GM19467 (cell line): ENCODE results near the gene HECW1.
A peak's percentile ranks its signal among the peaks of the same experiment; 100 is the strongest.
"Not testable (repeated sequence)": the region's sequence is repeated elsewhere in the genome, so short reads cannot be mapped to it uniquely, and the experiment has no call there.

Experiments
- ATAC-seq: cut with Tn5 transposase; IDR thresholded peaks from one replicate; pipeline ENCODE4 v1.9.1; 2021; ENCODE audit warnings: mild to moderate bottlenecking, moderate library complexity; ENCODE audit not compliant: unreplicated experiment

The HECW1 gene

DNA sequence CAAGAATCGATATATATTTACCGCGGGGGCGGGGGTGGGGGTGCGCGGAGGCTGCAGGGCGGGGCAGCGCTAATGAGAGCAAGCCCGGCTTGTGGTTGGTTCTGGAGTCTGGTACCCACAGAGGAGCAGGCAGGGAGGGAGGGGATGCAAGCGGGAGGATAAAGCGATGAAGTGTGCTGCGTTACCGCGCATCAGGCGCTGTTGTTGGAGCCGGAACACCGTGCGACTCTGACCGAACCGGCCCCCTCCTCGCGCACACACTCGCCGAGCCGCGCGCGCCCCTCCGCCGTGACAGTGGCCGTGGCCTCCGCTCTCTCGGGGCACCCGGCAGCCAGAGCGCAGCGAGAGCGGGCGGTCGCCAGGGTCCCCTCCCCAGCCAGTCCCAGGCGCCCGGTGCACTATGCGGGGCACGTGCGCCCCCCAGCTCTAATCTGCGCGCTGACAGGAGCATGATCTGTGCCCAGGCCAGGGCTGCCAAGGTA, at the start of gene HECW1:
HECW1 (plus strand) TSS at position 189 of the 482 bp plus-strand sequence. CDS start 131,259 bp downstream, outside the sequence.
- ATAC-seq: no peak

DNA sequence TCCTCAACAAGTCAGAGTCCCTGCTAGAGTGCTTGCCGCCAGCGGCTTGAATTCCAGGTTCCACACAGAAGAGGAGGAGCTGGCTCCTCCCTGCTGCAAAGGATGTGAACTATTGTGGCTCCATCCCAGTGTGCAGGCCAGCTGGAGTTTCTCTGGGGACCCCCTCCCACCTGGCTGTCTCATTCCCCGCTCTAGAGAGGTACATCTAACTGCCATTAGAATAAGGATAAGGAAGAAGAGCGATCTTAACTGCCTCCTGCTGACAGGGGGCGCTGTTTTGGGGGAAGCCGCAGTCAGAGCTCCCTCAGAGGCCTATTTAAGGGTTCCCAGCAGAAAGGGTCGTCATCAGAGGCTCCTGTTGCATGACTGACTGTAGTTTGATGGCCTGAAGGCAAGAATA, 40.8 kb upstream of the HECW1 start:
- ATAC-seq: no peak

DNA sequence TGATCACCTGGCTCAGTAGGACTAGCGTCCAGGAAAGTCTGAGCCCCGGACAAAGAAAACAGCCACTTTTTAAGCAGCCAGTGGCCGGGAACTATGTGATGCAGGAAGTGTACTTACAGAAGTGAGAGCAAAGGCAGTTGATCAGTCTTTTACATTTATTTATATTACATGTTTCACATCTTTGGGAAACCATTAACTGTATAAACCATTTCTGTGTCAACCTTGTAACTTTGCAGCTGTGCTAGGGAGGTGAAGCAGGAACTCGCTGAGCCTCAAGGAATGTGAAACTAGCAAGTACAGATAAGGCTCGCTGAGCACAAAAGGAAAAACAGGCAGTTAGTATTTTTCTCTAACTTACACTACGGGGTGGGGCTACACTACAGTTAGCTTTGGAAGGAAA, 39.9 kb upstream of the HECW1 start:
- ATAC-seq: peak; percentile 56

DNA sequence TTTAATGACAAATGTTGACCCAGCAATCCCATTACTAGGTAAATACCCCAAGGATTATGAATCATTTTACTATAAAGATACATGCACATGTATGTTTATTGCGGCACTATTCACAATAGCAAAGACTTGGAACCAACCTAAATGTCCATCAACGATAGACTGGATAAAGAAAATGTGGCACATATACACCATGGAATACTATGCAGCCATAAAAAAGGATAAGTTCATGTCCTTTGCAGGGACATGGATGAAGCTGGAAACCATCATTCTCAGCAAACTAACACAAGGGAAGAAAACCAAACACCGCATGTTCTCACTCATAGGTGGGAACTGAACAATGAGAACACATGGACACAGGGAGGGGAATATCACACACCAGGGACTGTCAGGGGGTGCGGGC, 38.6 kb upstream of the HECW1 start:
- ATAC-seq: not testable (repeated sequence)

DNA sequence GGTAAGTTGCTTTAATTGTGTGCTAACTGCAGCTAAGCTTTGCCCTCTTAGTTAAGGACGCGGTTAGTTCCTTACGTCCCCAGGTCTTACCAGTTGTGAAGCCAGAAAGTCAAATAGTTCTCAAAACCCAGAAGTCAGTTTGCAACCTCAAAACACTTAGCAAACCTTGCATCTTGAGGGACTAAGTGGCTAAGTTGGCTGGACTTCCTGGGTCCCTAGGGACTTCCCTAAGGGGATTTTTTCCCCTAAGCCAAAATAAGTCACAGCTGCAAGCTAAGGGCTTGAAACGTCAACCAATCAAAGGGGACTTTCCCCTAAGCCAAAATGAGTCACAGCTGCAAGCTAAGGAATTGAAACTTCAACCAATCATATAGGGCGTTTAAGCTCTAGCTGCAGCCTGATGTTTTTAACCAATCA, 36.2 kb upstream of the HECW1 start:
- ATAC-seq: no peak

DNA sequence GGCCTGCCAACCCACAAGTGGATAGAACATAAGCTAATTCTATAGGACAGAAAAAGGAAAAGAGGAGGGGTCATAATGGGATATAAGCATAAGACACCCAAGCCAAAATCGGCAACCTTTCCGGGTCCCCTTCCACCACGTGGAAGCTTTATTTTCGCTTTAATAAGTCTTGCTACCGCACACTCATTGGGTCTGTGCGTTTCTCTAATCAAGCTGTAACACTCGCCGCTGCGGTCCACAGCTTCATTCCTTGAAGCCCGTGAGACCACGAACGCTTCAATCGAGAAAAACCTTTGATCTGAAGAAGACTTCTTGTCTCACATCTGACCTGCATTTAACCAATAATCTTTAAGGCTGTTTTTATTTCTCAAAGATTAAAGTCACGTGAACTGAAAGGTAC, 35.8 kb upstream of the HECW1 start:
- ATAC-seq: no peak

DNA sequence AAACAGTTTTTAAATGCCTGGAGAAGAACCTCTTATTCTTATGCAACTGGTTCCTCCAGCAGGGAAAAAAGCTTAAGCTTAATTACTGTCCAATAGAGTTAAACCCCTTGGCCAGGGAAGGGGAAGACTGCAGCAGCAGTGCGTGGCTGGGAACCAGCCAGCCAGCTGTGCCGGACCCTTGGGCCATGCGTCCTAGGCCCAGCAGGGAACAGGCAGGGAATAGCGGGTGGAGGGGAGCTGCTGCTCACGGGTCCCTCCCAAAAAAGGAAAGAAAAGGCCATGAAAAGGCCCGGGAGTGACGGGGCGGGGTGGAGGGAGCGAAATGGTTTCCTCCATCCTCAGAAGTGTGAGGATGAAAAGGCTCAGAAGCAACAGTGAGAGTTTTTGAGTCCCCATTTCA, 35.2 kb upstream of the HECW1 start:
- no peak for ATAC-seq

DNA sequence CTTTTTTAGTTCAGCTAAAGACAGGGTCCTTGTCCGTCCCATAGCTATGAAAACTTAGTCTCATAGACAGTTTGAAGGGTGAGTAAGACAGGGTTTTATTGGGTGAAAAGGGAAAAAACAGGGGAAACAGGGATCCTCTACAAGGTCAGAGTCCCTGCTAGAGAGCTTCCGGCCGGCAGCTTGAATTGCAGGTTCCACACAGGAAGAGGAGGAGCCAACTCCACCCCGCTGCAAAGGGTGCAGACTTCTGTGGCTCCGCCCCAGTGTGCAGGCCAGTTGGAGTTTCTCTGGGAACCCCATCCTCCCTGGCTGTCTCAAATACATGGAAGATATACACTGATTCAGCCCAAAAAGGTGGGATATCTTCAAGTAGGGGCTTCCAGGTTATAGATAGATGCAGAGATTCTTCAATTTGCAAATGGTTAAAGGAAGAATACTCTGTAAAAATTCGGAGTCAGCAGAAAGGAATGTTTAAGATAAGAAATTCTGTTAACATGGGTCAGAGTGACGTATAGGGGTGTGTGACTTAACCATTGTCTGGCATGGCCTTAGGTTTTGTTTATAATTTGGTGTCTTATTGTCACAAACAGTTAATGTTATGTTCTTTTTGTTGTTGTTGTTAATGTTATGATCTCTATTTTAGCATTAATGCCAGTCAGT, 34.6 kb upstream of the HECW1 start:
- ATAC-seq: no peak

DNA sequence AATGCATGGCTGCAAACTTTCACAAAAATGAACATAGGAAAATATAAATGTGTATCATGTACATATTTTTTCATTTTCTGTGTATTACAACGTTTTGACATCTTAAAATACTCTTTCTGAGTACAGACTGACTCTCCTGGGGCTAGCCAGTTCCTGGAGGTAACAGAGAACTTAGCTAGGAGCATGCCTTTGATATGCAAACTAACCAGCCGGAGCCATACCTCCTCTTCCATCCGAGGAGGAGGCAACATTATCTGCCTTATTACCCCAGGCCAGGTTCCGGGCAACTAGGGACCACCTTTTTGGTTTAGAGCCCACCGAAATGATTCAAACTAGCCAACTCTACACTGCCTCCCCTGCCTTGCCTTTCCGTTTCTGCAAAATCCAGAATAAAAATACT, 33.7 kb upstream of the HECW1 start:
- ATAC-seq: no peak

DNA sequence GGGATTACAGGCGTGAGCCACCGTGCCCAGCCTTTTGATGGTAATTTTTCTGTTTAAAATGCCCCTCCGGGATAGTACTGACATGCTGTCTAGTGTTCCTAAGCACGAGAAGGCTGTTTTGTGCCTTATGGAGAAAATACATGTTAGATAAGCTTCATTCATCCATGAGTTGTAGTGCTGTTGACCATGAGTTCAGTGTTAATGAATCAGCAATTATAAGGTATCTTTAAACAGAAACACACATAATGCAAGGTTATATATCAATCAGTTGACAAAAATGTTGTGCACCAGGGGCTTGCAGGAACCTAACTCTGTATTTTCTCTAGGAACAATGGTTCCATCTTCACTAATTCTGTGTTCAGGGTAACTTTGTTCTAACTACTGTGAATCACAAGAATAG, 30.8 kb upstream of the HECW1 start:
- ATAC-seq: no peak

DNA sequence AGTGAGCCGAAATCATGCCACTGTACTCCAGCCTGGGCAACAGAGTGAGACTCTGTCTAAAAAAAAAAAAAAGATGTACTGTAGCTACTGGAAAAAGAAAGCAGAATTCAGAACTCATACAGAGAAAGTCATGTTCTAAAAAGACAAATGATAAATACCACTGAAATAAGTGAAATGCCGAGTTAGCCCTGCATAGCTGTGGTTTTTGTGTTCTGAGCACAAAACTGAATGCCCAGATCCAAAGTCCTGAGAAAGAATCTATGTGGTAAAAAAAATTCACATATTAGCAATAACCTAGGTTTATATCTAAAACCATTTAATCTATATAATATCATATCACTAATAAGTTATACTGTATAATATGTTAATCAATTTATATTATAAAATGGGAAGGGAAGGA, 29.3 kb upstream of the HECW1 start:
- no peak for ATAC-seq

DNA sequence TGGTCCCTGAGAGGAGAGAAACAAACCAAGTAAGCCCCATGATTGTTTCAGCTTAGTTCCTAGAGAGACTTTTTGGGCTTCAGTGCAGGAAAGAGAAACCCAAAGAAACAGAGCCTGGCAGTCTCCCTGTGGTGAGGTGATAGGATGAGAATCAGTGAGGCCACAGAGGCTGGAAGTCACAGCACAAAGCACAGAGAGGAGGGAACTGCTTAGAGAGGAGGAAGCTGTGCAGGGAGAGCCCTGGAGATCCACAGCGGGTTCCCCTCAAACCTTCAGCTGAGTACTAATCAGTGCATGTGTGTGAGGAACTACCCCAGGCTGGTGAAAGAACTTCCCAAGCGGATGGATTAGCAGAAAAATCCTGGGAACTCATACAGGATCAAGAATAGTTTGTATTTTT, 27.4 kb upstream of the HECW1 start:
- ATAC-seq: no peak

DNA sequence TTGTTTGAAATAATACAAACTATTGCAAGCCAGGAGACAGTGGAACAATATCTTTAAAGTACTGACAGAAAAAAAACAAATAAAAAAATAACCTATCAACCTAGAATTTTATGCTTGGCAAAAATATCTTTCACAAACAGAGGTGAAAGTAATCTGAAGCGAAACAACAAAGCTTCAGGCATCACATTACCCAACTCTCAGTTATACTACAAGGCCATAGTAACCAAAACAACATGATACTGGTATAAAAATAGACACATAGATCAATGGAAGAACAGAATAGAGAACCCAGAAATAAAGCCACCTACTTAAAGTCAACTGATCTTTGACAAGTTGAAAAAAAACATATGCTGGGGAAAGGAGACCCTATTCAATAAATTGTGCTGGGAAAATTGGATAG, 26.5 kb upstream of the HECW1 start:
- ATAC-seq: no peak

DNA sequence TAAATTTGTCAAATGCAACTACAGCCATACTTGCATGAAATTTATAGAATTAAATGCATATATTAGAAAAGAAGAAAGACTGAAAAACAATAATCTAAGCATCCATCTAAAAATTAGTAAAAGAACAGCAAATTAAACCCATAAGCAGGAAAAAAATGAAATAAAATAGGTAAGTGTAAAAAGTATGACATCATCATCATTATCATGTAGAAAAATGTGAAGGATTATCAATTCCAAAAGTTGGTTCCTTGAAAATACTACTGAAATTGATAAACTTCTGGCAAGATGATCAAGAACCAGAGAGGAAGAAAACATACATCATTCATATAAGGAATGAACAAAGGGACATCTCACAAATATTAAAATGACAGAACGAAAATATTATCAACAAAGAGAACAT, 19.6 kb upstream of the HECW1 start:
- no peak for ATAC-seq

DNA sequence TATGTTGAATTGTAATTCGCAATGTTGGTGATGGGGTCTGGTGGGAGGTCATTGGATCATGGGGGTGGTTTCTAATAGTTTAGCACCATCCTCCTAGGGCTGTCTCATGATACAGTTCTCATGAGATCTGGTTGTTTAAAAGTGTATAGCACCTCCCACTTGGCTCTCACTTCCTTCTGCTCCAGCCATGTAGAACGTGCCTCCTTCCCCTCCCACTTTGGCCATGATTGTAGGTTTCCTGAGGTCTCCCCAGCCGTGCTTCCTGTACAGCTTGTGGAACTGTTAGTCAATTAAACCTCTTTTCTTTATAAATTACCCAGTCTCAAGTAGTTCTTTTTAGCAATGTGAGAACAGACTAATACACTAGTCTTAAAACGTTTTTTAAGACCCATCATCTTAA, 15.6 kb upstream of the HECW1 start:
- no peak for ATAC-seq

DNA sequence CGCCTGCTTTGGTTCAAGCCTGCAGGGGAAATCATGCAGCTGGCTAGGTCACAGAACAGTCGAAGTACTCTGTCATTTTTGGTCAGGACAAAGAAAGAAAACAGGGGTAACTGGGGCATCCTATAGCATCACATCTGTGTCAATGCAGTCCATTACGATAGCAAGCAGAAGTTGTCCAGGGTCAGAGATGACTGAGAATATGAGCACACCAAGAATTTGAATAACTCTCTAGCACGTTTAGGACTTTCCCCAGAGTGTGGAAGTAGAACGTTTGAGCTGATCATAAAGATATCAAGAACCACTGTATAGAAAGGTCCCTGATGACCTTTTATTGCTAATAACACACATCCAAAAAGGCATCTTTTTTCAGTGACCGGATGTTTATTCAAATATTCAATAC, 12.7 kb upstream of the HECW1 start:
- ATAC-seq: no peak

DNA sequence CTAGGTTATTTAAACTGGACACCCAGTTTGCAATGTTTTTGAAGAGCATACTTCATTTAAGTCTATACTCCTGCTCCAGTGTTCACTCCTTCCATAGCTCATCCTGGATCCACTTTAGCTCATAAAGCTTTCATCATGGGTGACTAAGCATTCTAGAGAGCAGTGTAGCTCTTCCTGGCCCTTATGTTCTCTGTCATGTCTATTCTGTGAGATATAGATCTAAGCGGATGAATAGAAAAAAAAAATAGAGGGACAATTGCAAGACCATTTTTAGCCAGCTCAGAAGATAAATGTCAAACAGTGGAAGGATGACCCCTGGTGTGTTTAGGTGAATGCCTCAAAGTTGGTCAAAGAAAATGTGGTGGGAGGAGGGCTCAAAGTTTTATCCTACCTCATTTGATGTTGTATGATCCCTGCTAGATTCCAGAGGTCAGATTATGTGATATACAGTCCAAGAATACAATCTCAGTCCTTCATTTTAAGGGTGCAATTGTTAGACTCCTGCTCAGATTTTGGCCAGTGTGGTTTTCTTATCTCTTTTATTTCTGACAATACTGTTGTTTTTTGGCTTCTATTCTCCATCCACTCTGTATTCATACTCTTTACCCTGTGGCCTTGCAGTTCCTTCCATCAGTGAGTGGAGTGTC, 7.5 kb upstream of the HECW1 start:
- ATAC-seq: no peak

DNA sequence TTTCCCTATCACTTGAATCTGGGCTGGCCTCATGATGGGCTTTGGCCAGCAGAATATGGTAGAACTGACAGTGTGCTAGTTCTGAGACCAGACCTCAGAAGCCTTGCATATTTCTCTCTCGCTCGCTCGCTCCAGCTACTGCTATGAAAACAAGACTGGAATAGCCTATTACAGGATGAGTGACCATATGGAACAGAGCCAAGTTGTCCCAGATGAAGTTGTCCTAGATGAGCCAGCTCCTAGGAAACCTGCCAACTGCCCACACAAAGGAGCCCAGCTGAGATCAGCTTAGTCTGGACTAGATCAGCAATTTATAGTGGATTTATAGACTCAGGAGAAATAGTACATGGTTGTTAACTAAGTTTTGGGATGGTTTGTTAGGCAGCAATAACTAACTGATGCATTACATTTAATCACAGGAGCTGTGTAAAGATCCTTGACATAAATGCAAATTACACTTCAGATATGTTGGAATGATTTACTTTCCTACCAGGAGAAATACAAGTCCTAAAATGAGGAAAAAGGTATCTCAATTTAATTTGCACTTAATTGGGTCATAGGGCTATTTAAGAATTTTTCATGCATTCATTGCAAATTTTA, 6.8 kb upstream of the HECW1 start:
- no peak for ATAC-seq

DNA sequence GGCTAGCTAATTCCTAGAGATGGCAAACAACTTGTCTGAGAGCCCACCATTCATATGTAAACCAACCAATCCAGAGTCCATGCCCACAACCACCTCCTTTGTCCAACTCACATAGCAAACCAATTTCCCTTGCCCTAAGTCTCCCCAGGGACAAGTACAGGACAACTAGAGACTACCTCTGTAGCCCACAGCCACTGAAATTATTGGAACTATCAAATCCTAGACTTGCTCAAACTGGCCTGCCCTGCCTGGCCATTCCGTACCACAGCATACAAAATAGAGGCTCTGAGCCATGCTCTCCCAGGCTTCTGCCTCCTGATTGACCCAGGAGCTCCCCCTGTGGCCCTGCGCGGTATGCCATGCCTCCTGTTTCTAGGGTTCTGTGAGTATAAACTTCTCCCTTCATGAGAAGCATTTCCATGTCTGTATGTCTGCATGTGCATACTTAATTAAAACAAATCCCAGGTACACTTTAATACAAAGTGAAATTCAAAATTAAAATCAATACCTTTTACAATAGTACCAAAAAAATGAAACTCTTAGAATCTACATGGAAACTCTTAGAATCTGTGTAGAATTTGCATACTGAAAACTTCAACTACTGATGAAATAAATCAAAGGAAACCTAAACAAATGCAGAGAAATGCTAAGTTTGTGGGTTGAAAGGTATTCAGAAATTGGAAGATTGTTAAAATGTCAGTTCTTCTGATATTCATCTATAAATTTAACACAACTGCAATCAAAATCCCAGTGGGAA, 4.0 kb upstream of the HECW1 start:
- ATAC-seq: peak; percentile 97

DNA sequence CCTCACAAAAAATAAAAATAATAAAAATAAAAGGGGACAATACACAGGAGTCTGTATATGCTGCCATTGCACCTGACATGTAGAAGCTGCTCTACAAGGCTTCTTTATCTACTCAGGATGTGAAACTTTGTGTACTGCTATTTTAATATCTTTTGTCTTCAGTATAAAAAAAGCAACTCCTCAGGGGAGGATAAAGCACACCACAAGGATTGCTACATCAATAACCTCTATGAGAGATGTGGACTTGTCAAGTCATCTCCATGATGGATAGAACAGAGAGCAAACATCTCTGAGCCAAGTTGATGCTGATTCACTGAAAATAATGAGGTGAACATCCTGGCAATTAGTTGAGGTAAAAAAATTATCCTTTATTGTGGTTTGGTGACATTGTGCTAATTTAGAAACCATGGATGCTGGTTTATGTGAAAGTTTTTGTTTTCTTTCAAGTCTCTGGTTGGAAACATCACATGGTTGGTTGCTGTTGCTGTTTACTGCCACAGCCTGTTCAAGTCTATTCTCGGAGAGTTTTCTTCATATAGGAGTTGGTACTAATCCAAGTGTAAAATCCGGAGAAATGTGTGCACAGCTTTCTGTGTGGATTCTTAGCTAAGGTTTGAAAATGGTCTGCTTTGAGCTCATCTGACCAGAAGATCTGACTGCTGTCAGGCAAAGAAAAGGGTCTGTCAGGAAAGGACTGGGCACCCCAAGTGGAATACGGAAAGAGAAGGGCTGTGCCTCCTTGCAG, 1.5 kb upstream of the HECW1 start:
- ATAC-seq: no peak
